GM19455 (cell line): ENCODE measurements around the gene TSHZ2.

Experiments
- ATAC-seq: cut with Tn5 transposase; IDR thresholded peaks from one replicate; pipeline ENCODE4 v1.9.1; 2021; ENCODE audit not compliant: unreplicated experiment

Gene TSHZ2

GRCh38 chr20:53227523-53227922 lies 255.4 kb downstream of the TSHZ2 start:
- ATAC-seq: no peak

DNA sequence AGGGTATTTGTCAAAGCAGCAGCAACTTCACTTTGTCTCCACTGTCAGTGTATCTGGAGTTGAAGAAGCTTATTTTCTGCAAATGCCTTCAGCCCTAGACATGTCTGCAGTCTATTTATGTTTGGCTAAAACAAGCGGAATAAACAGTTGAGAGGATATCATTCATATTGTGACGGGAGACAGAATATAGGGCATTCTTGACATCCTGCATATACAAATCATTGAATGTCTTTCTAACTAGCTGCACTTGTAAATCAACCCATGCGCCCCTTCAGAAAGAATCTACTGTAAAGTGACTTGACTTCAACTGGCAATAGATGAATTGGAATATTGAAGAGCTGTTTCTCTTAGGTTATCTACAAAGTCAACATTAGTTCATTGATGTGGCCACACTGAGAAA lies 258.9 kb downstream of the TSHZ2 start:
- no peak for ATAC-seq

- ATAC-seq: no peak
Measured at GRCh38 chr20:53237461-53237860, 265.3 kb downstream of the TSHZ2 start.

DNA sequence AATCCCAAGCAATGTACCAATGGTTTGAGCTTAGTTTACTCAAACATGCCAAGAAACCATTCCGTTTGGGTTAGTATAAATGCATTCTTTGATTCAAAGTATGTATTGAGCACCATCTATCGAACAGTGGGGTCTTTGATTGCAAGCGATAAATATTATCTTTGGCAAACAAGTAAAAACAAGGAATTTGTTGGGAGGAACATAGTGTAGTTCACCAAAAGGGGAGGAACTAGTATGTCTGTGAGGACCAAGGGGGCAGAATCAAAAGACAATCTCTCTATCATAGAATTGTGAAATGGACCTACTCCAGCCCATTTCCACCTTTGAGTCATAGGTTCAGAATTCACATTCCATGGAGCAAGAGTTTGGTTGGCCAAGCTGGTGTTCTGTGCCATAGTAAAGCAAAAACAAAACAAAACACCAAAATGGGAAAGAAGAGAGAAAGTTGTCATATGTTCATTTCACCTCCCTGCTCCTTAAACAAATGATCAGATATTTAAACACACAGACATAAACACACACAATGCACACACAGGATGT lies 266.0 kb downstream of the TSHZ2 start:
- ATAC-seq: no peak

GRCh38 chr20:53243152-53243551 lies 271.0 kb downstream of the TSHZ2 start:
- ATAC-seq: no peak

GRCh38 chr20:53244711-53245110 lies 272.6 kb downstream of the TSHZ2 start:
- no peak for ATAC-seq

GRCh38 chr20:53245574-53245973 lies 273.4 kb downstream of the TSHZ2 start:
- ATAC-seq: no peak

DNA sequence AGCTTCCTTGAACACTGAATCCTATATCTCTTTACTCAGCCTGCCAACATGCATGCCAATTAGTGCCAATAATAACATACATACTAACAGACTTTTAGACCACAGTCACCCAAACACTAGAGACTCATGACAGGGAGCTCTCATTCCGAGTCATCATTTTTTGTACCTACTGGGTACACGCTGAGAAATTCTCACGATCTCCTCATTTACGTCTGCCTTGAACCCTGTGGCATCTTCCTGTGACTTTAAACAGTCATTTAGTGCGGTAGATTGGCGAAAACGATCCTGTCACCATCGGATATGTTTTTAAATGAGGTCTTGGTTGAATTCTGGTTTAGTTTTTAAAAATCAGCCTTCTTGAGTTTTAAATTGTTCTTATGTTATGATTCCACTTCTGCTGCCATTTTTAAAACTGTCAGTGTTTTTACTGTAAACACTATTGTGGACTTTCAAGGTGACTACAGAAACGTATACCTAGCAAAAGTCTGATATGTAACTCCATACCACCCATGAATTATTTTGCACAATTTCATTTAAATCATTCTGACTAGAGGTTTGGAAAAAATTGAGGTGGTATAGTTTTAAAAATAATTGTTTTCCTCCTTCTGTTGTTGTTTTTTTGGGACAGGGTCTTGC lies 275.4 kb downstream of the TSHZ2 start:
- ATAC-seq: no peak

- no peak for ATAC-seq
Measured at GRCh38 chr20:53250456-53250855, 278.3 kb downstream of the TSHZ2 start.

GRCh38 chr20:53252002-53252401 lies 279.8 kb downstream of the TSHZ2 start:
- no peak for ATAC-seq

GRCh38 chr20:53253668-53254067 lies 281.5 kb downstream of the TSHZ2 start:
- ATAC-seq: no peak

GRCh38 chr20:53255102-53255710 lies 283.0 kb downstream of the TSHZ2 start:
- ATAC-seq: no peak

DNA sequence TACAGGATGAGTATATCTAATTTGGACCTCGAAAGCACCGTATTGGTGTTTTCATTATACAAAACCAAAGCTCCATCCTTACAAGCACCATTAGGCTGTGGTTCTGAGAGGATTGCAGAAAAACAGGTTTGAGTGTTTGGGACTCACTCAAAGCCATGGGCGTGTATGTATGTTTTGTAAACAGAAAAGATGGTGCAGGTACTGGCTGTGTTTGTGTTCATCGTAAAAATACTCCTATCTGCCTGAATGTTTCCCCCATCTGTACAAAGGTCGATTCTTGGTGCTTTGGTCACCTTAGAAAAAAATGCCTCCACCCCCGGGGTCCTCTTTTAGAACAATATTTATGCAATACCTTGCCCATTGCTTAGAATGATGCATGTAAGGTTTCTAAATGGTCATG lies 286.6 kb downstream of the TSHZ2 start:
- ATAC-seq: no peak

DNA sequence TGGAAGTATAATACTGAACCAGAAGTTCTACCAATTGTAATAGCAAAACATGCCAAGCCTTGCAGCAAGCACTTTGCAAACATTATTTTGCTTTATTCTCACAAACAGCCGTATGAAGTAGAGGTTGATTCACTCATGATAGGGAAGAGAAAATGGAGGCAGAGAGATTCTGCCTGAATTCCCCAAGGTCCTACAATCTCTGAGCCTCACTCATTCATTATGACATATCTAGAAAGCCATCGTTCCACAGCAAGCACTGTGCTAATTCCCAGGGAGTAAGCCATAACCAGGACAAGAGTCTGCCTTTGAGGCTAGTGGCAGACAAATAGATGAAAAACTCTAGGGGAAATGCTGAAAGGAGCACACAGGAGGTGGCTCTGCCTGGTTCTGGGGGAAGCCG lies 288.0 kb downstream of the TSHZ2 start:
- ATAC-seq: no peak

DNA sequence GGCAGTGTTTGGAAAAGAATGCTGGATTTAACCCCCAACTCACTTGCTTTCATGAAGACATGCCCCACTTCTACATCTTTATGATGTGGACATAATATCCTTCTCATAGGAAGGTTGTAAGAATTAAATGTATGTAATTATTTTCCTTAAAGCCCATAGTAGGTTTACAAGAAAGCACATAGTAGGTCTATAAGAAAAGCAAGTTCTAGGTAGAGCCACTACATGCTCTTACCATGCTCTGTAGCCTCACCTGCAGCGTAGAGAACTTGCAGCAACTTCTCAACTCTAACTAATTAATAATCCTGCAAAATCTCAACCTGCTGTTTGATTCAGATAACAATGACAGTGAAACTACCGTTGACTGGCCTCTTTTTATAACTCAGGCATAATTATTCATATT lies 288.4 kb downstream of the TSHZ2 start:
- ATAC-seq: no peak

DNA sequence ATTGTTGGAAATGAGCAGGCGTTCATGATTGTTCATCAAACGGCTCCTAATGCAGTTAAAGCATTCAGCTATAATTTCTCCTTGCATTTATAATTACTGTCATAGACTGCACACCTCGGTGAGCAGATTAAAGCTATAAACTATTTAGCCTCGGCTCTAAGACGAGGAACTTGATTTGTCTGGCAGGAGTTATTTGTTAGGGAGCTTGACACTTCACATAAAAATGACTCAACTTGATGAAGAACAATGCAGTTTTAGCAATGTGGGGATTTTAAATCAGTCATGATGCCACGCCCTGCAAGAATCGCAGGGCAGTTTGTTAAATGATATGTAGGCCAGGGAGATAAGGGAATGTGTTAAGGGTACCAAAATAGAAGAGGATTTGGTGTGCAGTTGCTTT lies 290.2 kb downstream of the TSHZ2 start:
- no peak for ATAC-seq

DNA sequence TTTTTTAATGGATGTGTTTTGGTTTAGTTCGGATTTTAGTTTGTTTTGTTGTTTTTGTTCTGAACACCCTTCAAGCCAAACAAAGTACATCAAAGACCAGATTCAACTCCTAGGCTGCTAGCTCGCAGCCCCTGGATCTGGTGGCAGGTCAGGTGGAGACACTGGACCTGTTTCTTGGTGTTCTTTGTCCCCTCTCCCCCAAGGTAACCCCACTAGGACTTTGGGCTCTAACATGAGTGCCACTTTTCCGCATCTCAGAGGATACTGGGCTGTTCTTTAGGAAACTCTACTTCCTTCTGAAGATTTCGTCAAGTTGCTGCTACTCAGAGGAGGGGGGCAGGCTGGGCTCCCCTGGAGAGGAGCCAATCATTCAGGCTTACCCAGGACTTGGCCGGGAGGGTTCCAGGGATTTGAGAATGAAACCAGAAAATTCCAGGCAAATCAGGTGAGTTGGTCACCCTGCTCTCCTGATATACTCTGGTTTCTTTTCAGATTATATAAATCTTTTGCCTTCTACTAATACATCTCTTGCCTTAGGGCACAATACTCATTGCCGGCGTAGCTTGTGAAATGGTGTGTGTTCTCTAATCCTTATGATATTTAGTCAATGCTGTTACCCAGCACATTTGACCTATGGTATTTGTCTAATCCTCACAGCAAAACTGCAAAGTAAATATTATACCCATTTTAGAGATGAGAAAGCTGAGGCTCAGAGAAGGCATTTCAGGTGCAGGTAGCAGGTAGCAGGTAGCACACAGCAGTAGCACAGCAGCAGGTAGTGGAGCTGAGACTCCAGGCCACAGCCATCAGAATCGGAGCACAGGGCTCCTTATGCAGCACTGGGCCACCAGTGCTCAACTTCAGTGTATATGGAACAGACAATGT lies 291.6 kb downstream of the TSHZ2 start:
- ATAC-seq: no peak

GRCh38 chr20:53264604-53265003 lies 292.4 kb downstream of the TSHZ2 start:
- ATAC-seq: no peak

DNA sequence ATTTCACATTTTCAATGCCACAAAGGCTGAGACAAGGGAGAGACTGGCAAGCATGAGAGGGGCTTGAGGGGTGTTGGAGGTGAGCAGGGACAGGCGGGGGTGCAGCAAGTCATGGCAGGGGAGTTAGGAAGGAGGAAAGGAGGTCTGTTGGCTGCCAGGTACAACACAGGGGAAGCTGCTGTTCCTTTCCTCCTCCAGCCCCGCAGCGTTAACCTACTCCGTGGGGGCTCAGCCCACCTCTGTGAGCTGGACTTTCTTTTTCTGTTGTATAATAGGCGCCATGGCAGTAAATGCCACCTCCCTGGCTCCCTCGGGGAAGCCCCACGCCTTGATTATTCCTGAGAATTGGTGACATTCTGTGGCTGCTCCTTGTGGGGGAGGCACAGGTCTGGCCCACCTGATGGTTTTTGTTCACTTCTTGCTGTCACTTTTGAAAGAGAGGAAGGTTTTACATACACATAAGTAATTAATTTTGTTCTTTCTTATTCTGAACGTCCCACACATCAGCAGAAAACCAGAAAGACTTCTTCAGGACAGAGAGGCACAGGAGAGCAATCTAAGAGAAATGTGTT lies 293.2 kb downstream of the TSHZ2 start:
- ATAC-seq: no peak

DNA sequence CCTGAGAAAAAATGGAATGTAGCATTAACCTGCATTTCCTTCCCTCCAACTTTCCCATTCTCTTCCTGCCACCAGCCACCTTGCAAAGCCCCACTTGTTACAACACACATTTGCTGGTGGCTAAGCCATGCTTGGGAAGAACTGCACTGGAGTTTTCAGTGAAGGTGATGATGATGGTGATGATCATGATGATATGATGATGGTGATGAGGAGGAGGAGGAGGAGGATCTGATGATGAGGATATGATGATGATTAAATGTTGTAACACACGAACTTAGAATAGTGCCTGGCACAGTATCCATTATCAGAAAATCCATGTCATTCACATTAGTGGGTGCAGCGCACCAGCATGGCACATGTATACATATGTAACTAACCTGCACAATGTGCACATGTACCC lies 297.2 kb downstream of the TSHZ2 start:
- no peak for ATAC-seq

DNA sequence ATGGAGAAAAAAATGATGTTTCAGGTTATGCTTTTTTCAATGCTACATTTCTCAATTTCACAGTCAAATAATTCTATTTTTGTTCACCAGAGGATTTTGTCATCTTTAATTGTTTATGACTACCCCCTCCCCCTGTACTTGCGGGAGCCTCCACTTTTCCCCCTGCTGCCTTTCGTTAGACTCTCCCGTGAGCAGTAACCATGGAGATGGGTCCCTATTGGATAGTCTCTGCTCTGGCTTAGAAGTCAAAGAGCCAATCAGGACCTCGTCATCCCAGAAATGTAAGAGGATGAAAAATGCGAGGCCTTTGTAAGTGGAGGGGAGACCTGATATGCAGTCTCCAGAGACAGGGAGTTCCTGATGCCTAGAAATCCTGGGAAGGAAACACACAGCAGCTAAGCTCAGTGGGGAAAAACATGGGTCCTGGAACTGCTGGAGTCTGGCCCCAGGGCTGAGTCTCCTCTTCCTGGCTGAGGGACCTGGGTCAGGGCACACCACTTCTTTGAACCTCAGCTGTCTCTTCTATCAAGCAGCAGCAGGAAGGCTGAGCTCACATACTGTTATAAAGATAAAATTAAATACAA lies 298.7 kb downstream of the TSHZ2 start:
- no peak for ATAC-seq
